IMR-90 (cell line): ENCODE data around the gene PTPRG. TPM values are rescaled to one million over a fixed set of nuclear protein-coding genes. Genes with fewer than 3 reads are reported as not detected.
A peak's percentile ranks its signal among the peaks of the same experiment; 100 is the strongest.

Experiments used
- ATAC-seq: fragments of 200-7000 bp; cut with Tn5 transposase; 2 replicates; pipeline ENCODE4 v1.9.1; 2020; ENCODE audit warnings: low read depth, mild to moderate bottlenecking, moderate library complexity
- BruUV-seq: library from RNA; stranded (reverse); fragments of 400-500 nt; replicated peaks from 2 replicates; lab custom pipeline; 2021; lab: Mats Ljungman, UMichigan
- CTCF ChIA-PET: fragments of 300-600 bp; formaldehyde crosslinking; extraction: SDS; loops from one replicate; lab custom pipeline; 2021; ENCODE audit warnings: antibody characterized with exemption; lab: Yijun Ruan, JAX
- POLR2A ChIA-PET: fragments of 300-600 bp; sonication (Branson Sonifier 250); formaldehyde crosslinking; loops from one replicate; lab custom pipeline; 2022; ENCODE audit warnings: antibody characterized with exemption; ENCODE audit not compliant: unreplicated experiment; lab: Charles Lee
- DNase-seq: peaks from one replicate; pipeline ENCODE4 v3.0.0; 2013
- H2AFZ ChIP-seq: replicated peaks from 2 replicates; pipeline ENCODE3; 2013; ENCODE audit warnings: low read length, mild to moderate bottlenecking; ENCODE audit not compliant: poor library complexity
- H2AK5ac ChIP-seq: 2 replicates; pipeline ENCODE4 v1.6.1; 2013; ENCODE audit warnings: low read depth, low read length, inconsistent platforms
- H2AK9ac ChIP-seq: replicated peaks from 2 replicates; pipeline ENCODE3; 2013; ENCODE audit warnings: mild to moderate bottlenecking, low read depth, low read length, moderate library complexity; ENCODE audit not compliant: poor library complexity
- H2BK120ac ChIP-seq: 2 replicates; pipeline ENCODE4 v1.6.1; 2013; ENCODE audit warnings: low read depth, low read length, inconsistent platforms
- H2BK15ac ChIP-seq: 3 replicates; pipeline ENCODE4 v1.6.1; 2013; ENCODE audit warnings: low read depth, low read length, inconsistent platforms
- H2BK20ac ChIP-seq: 2 replicates; pipeline ENCODE4 v1.6.1; 2013; ENCODE audit warnings: low read depth, mild to moderate bottlenecking, inconsistent platforms, low read length, moderate library complexity
- H2BK5ac ChIP-seq: 2 replicates; pipeline ENCODE4 v1.6.1; 2013; ENCODE audit warnings: mild to moderate bottlenecking, low read depth, low read length, inconsistent platforms; ENCODE audit not compliant: poor library complexity, severe bottlenecking
- H3K14ac ChIP-seq: replicated peaks from 2 replicates; pipeline ENCODE4 v1.6.1; 2013; ENCODE audit warnings: low read depth, low read length, inconsistent platforms
- H3K18ac ChIP-seq: 2 replicates; pipeline ENCODE4 v1.6.1; 2013; ENCODE audit warnings: low read depth, low read length, control low read depth
- H3K23ac ChIP-seq: 2 replicates; pipeline ENCODE4 v1.6.1; 2013; ENCODE audit warnings: low read depth, low read length, inconsistent platforms
- H3K27ac ChIP-seq: 2 replicates; pipeline ENCODE4 v1.5.1; 2013; ENCODE audit warnings: mild to moderate bottlenecking, control low read depth, low read length; ENCODE audit not compliant: insufficient read depth
- H3K27me3 ChIP-seq: 2 replicates; pipeline ENCODE4 v1.6.1; 2013; ENCODE audit warnings: low read length; ENCODE audit not compliant: control insufficient read depth, insufficient read depth
- H3K36me3 ChIP-seq: 2 replicates; pipeline ENCODE4 v1.6.1; 2013; ENCODE audit warnings: low read length, mixed read lengths; ENCODE audit not compliant: control insufficient read depth, insufficient read depth
- H3K4ac ChIP-seq: 2 replicates; pipeline ENCODE4 v1.6.1; 2013; ENCODE audit warnings: low read depth, low read length, inconsistent platforms
- H3K4me1 ChIP-seq: 2 replicates; pipeline ENCODE4 v1.6.1; 2013; ENCODE audit warnings: low read length, mixed read lengths; ENCODE audit not compliant: control insufficient read depth, insufficient read depth
- H3K4me2 ChIP-seq: 2 replicates; pipeline ENCODE4 v1.6.1; 2013; ENCODE audit warnings: low read depth, mild to moderate bottlenecking, control low read depth, low read length, moderate library complexity
- H3K4me3 ChIP-seq: 2 replicates; pipeline ENCODE4 v1.5.1; 2013; ENCODE audit warnings: low read depth, mild to moderate bottlenecking, control low read depth, low read length, moderate library complexity; ENCODE audit not compliant: insufficient read depth
- H3K56ac ChIP-seq: 2 replicates; pipeline ENCODE4 v1.6.1; 2013; ENCODE audit warnings: low read length, inconsistent platforms; ENCODE audit not compliant: insufficient read depth; ENCODE audit errors: extremely low read depth
- H3K79me1 ChIP-seq, 2 experiments: 2 replicates each; pipeline ENCODE4 v1.6.1; 2013; ENCODE audit warnings: low read length in 2 of 2, inconsistent platforms in 1 of 2, low read depth in 1 of 2
- H3K9ac ChIP-seq: 2 replicates; pipeline ENCODE4 v1.6.1; 2013; ENCODE audit warnings: low read depth, low read length, control low read depth
- H3K9me1 ChIP-seq: 2 replicates; pipeline ENCODE4 v1.6.1; 2013; ENCODE audit warnings: low read length, inconsistent platforms; ENCODE audit not compliant: insufficient read depth
- H3K9me3 ChIP-seq: 2 replicates; pipeline ENCODE4 v1.6.1; 2013; ENCODE audit warnings: low read length; ENCODE audit not compliant: control insufficient read depth, insufficient read depth
- H4K20me1 ChIP-seq: 2 replicates; pipeline ENCODE4 v1.6.1; 2013; ENCODE audit warnings: low read length, inconsistent platforms; ENCODE audit not compliant: insufficient read depth
- H4K5ac ChIP-seq: 2 replicates; pipeline ENCODE4 v1.6.1; 2013; ENCODE audit warnings: mild to moderate bottlenecking, low read depth, low read length, control low read depth
- H4K8ac ChIP-seq, 2 experiments: 2 replicates each; pipeline ENCODE4 v1.6.1; 2013; ENCODE audit warnings: low read depth in 2 of 2, low read length in 2 of 2, control low read depth in 1 of 2, inconsistent platforms in 1 of 2
- H4K91ac ChIP-seq: 2 replicates; pipeline ENCODE4 v1.6.1; 2013; ENCODE audit warnings: low read depth, low read length, inconsistent platforms; ENCODE audit not compliant: insufficient read depth
- CEBPB ChIP-seq: IDR thresholded peaks from 2 replicates; pipeline ENCODE4 v1.6.1; 2012; ENCODE audit warnings: low read depth, low read length, improper control_type of control experiment
- ELK1 ChIP-seq: fragments of 150-350 bp; IDR thresholded peaks from 2 replicates; pipeline ENCODE4 v1.6.1; 2016; ENCODE audit warnings: low read depth, mild to moderate bottlenecking, low read length, moderate library complexity, borderline replicate concordance
- NFE2L2 ChIP-seq: fragments of 150-350 bp; IDR thresholded peaks from 2 replicates; pipeline ENCODE4 v1.6.1; 2016; ENCODE audit warnings: low read depth, mild to moderate bottlenecking, low read length
- RAD21 ChIP-seq: IDR thresholded peaks from 2 replicates; pipeline ENCODE4 v1.6.1; 2012; ENCODE audit warnings: low read length, improper control_type of control experiment
- WGBS, 2 experiments: methylation state at CpG; one replicate each; pipeline versions ENCODE4 v1.1.5 to v1.1.7; 2013; ENCODE audit warnings: missing lambda C conversion rate in 2 of 2; ENCODE audit not compliant: insufficient read length in 1 of 2; ENCODE audit errors: extremely low coverage in 2 of 2; 5-methylcytosine and 5-hydroxymethylcytosine counted together
- dilution Hi-C: fragments of 300-500 bp; cut with HindIII; formaldehyde crosslinking; loops from one replicate; pipeline ENCODE4 v1.14.3; 2018; ENCODE audit warnings: low sequenced_read_pairs; ENCODE audit not compliant: unreplicated experiment
- in situ Hi-C: fragments of 300-500 bp; cut with MboI; formaldehyde crosslinking; loops from 3 replicates; pipeline ENCODE4 v1.14.3; 2019; ENCODE audit warnings: low sequenced_read_pairs, inconsistent platforms, mixed read lengths
- intact Hi-C: fragments of 100-400 bp; cut with micrococcal nuclease; formaldehyde crosslinking; loops from 2 replicates; pipeline ENCODE4 v1.10.0; 2022
- polyA plus RNA-seq, 3 experiments: library from polyadenylated mRNA; depleted of rRNA; stranded (reverse); fragments of >200 nt; gene quantifications; 2 replicates each; pipeline ENCODE4 v1.2.3, GENCODE V29; 2012; ENCODE audit warnings: low replicate concordance in 1 of 3
- total RNA-seq: library from RNA; depleted of rRNA; stranded (reverse); fragments of >200 nt; gene quantifications from 2 replicates; pipeline ENCODE4 v1.2.3, GENCODE V29; 2012

PTPRG gene
- total and polyA plus RNA-seq, 2 of the 4 experiments (the other 2 are of a cell fraction), result 7.7 to 31.0 TPM

DNA sequence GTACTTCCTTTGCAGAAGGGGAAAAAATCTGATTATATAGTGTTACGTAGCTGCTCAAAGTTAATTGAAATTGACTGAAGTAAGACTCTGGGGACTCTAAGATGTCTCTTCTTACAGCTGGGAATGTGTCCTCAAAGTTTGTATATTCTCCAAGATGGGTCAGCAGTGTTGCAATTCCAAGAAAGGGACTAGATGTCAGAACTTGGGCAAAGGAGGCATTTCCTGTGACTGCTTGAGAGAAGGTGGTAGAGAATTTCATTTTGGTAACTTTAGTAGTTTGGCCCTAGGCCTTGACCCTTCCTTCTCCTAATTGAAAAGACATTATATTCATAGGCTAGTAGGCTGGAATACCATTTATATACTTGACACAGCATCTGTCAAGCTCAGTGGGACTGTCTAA, 33.9 kb downstream of the PTPRG start:
- H3K9me1 ChIP-seq, result peaks cover 7% of the 10 kb centered on the region
- 0 out of 2 replicates have a peak overlapping the region, but pooled peaks have one; percentile 8 for H3K23ac ChIP-seq
- dilution Hi-C loops, result no loop called here
- H3K9ac ChIP-seq, result no peak overlapping the region
- no peaks in the 10 kb centered on the region for H3K27me3 ChIP-seq
- in situ Hi-C loops, result no loop called here
- H3K9me3 ChIP-seq, result no peaks in the 10 kb centered on the region
- H2AK5ac ChIP-seq, result no peak overlapping the region
- no peak overlapping the region for H2AFZ ChIP-seq
- no peak overlapping the region; the same call in 1 of the 2 replicates for H3K14ac ChIP-seq
- H3K36me3 ChIP-seq, result no peaks in the 10 kb centered on the region
- ChIA-PET CTCF (no interaction called here), POLR2A (interaction anchor here (0.6 kb wide), 1 partner anchor 9 kb away, joined by 3 read pairs; no protein-coding TSS in a partner anchor)
- TF ChIP-seq ELK1, result no peak
- TF ChIP-seq RAD21, result no peak
- TF ChIP-seq CEBPB, result peak; percentile 64
- no peak for TF ChIP-seq NFE2L2
- H4K91ac ChIP-seq, result no peak overlapping the region
- 0 out of 2 replicates have a peak, but pooled peaks cover 4% of the 10 kb centered on the region for H4K20me1 ChIP-seq
- intact Hi-C loops, result no loop called here
- no TSS peak for BruUV-seq
- no peak overlapping the region for H3K27ac ChIP-seq
- no peak overlapping the region for H2BK20ac ChIP-seq
- WGBS, 2 experiments, result 0% methylated on average over 1 of the region's 1 CpG; no CpG with 5 or more reads in 1 of the 2 experiments
- peak overlapping the region; percentile 89; the same call in 1 of the 2 replicates for H3K4me2 ChIP-seq
- H4K8ac ChIP-seq, result peak overlapping the region in 1 of 2 experiments; percentile 48; a peak in 1 of 4 replicates
- H2BK5ac ChIP-seq, result peak overlapping the region; percentile 24
- H3K4me1 ChIP-seq, result peaks cover 12% of the 10 kb centered on the region
- ATAC-seq, result peak; percentile 62
- H3K18ac ChIP-seq, result peak overlapping the region; percentile 79; the same call in 1 of the 2 replicates
- H3K56ac ChIP-seq, result no peak overlapping the region
- H2BK120ac ChIP-seq, result no peak overlapping the region
- H3K4me3 ChIP-seq, result no peak overlapping the region
- H2AK9ac ChIP-seq, result no peak overlapping the region
- H2BK15ac ChIP-seq, result no peak overlapping the region
- H4K5ac ChIP-seq, result no peak overlapping the region
- no peak overlapping the region for H3K4ac ChIP-seq
- DNase-seq, result peak; percentile 35
- H3K79me1 ChIP-seq, result peaks cover 43 to 77% of the 10 kb centered on the region in 2 experiments
